ENCODE measurements around the gene MRPL12. TPM values are rescaled to one million over a fixed set of nuclear protein-coding genes. Genes with fewer than 3 reads are reported as not detected.

MRPL12 gene
- total and polyA plus RNA-seq, 9 of the 15 experiments (the other 6 are each of a cell fraction or from before 2014, with no cell fraction given), result 0.94 to 338 (median 100) TPM

- no peak for TF ChIP-seq NCOA2 (IDR thresholded peaks at IDR 0.05; ENCODE audit: partially characterized antibody in 2 of 2)
- no peak for TF ChIP-seq ZNF184 (CRISPR knock-in tag; IDR thresholded peaks at IDR 0.05)
- peak; percentile 71; the same call in 1 of the 2 replicates for TF ChIP-seq POLR2AphosphoS2 (IDR thresholded peaks at IDR 0.05; ENCODE audit: low read length)
- no peak for TF ChIP-seq PURB (CRISPR knock-in tag; IDR thresholded peaks at IDR 0.05; ENCODE audit: low read depth)
- TF ChIP-seq C11orf30 (IDR thresholded peaks at IDR 0.05; ENCODE audit: low read depth), result no peak
- no peak for TF ChIP-seq PHF21A (IDR thresholded peaks at IDR 0.05; ENCODE audit: borderline replicate concordance, low read depth)
- no peak for TF ChIP-seq CHD1 (IDR thresholded peaks at IDR 0.05; ENCODE audit: low read length)
- 0 out of 2 replicates have a peak, but pooled peaks have one; percentile 40 for TF ChIP-seq ETV1 (tag; conservative IDR thresholded peaks at IDR 0.05; ENCODE audit: low read depth)
- TF ChIP-seq ZKSCAN3 (CRISPR knock-in tag; IDR thresholded peaks at IDR 0.05), result no peak
- no peak for TF ChIP-seq XRCC4 (IDR thresholded peaks at IDR 0.05; ENCODE audit: extremely low read depth, insufficient read depth, insufficient read length)
- TF ChIP-seq, protein P1, sequence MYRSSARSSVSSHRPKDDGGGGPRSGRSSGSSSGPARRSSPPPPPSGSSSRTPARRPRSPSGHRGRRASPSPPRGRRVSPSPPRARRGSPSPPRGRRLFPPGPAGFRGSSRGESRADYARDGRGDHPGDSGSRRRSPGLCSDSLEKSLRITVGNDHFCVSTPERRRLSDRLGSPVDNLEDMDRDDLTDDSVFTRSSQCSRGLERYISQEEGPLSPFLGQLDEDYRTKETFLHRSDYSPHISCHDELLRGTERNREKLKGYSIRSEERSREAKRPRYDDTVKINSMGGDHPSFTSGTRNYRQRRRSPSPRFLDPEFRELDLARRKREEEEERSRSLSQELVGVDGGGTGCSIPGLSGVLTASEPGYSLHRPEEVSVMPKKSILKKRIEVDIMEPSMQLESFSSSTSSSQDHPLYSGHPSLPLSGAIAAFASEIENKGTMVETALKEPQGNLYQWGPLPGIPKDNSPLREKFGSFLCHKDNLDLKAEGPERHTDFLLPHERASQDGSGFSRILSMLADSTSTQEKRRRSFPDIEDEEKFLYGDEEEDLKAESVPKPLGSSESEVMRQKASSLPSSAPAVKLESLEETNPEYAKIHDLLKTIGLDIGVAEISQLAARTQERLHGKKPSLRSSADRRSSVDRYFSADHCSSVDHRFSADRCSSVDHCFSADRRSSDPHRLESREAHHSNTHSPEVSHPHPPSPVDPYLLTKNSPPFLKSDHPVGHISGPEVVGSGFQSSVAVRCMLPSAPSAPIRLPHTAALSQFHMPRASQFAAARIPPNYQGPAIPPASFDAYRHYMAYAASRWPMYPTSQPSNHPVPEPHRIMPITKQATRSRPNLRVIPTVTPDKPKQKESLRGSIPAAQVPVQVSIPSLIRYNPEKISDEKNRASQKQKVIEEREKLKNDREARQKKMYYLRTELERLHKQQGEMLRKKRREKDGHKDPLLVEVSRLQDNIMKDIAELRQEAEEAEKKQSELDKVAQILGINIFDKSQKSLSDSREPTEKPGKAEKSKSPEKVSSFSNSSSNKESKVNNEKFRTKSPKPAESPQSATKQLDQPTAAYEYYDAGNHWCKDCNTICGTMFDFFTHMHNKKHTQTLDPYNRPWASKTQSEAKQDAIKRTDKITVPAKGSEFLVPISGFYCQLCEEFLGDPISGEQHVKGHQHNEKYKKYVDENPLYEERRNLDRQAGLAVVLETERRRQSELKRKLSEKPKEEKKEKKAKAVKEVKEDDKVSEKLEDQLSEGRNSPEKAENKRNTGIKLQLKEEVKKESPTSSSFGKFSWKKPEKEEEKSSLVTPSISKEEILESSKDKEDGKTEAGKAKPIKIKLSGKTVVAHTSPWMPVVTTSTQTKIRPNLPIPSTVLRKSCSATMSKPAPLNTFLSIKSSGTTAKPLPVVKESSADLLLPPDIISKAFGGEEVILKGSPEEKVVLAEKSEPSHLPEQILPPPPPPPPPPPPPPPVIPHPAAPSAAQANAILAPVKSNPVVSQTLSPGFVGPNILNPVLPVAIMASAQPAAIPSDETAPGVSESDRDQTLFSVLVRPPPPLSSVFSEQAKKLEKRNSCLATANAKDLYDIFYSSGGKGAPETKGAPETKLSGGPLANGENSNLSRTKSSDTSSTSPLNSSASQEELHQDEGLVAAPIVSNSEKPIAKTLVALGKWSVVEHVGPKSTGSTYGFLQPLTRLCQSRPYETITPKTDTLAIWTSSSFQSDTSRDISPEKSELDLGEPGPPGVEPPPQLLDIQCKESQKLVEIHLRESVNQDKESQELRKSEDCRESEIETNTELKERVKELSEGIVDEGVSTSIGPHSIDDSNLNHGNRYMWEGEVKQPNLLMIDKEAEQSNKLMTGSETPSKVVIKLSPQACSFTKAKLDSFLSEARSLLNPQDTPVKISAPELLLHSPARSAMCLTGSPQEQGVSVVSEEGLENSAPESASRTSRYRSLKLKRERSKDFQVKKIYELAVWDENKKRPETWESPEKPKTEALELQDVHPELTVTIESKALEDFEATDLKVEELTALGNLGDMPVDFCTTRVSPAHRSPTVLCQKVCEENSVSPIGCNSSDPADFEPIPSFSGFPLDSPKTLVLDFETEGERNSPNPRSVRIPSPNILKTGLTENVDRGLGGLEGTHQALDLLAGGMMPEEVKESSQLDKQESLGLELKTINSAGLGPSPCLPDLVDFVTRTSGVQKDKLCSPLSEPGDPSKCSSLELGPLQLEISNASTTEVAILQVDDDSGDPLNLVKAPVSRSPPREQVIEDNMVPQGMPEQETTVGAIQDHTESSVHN (IDR thresholded peaks at IDR 0.05; ENCODE audit: borderline replicate concordance in 1 of 2, low read depth in 1 of 2), result no peak
- TF ChIP-seq HDAC8 (tag; IDR thresholded peaks at IDR 0.05), result peak; percentile 95
- no peak for TF ChIP-seq ZNF316 (IDR thresholded peaks at IDR 0.05)
- peak; percentile 92; the same call in 1 of the 2 replicates for TF ChIP-seq CUX1 (CRISPR knock-in tag; IDR thresholded peaks at IDR 0.05)
Measured at GRCh38 chr17:81665205-81666091, 37.7 kb upstream of the MRPL12 start (continued).
